SIG-M5 treated with dmso at 0.1 percent for 504 hours (cell line): ENCODE data around the gene MFSD2A.
"Not testable (repeated sequence)": the region's sequence is repeated elsewhere in the genome, so short reads cannot be mapped to it uniquely, and the experiment has no call there.

Source experiments
- DNase-seq: peaks from one replicate; lab custom pipeline; 2025; ENCODE audit not compliant: unreplicated experiment; lab: John Stamatoyannopoulos, UW

The MFSD2A gene

DNA sequence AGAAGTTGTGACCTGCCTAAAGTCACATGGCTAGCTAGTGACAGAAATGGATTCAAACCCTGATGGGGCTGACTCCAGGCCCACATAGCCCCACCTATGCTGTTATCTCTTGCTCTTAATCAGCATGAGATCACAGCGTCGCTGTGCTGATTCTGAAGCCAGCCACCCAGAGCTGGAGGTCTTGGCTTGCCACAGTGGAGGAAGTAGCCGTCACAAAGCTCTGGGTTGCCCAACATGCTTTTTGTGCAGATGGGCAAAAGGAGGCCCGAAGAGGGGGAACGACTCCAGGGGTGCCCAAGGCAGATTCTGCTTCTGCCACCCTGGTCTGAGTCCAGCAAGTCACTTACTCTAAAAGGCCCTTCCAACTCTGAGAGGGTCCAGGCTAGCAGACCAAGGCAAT, 14.7 kb upstream of the MFSD2A start:
- peak; percentile 84 for DNase-seq

DNA sequence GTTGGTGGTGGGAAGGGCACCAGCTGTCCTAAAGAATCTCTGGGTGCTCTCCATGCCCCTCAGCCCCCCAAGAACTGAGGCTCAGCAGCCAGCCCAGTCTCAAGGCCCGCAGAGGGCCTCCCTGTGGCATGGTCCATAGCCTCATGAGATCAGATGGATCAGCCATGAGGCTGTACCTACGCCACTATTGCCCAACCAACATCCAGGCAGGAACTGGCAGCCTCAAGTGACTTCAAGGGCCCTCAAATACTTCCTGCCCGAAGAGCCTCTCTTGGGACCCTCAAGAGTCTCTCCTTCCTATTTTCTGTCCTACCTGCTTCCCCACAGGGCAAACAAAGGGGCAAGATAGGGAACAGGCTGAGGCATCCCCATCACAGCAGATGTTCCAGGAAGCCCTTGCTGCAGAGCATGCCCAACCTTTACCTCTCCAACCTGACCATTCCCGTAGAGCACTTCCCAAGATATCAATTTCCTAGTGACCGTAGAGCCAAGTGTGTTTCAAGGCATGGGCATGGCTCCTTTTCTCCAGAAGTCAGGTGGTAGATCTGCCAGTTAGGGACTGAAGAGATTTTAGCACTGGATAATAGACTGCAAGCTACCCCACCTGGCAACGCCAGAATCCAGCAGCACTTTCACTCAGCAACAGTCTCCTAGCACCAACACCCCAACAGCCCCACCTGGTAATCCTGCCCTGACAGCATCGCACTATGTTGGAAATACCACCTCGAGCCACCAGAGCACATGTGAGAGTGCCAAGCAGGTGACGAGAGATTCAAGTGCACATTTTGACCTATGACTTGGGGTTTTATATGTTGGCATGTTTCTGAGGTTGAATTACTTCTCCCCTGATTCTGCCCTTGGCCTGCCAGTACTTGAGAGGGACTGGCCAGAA, 13.7 kb upstream of the MFSD2A start:
- DNase-seq: no peak

DNA sequence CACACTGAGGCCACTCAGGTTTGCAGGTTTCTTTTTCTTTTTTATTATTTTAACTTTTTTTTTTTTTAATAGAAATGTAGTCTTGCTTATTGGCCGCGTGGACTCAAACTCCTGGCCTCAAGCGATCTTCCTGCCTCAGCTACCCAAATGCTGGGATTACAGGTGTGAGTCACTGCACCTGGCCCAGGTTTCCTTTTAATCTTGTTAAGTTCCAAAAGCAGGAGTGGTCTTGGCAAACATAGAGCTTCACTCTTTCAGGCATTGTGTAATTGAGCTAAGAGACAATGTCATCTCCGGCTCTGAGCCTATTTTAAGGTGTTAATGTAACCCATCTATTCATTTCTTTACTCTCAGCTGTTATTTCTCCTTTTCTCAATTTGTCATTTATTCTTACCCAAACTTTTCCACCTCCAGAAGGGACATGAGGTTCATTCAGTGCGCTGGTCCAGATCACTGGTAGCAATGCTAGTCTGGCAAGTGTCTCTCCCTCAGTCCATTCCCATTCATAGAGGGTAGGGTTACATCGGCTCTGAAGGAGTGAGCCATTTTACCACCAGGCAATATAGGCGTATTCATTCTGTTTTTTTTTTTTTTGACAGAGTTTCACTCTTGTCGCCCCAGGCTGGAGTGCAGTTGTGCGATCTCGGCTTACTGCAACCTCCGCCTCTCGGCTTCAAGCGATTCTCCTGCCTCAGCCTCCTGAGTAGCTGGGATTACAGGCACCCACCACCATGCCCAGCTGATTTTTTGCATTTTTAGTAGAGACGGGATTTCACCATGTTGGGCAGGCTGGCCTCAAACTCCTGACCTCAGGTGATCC, 11.3 kb upstream of the MFSD2A start:
- DNase-seq: peak; percentile 47

GRCh38 chr1:39944410-39945112, 10.4 kb upstream of the MFSD2A start:
- DNase-seq: no peak

- DNase-seq: no peak
Observed at GRCh38 chr1:39946216-39946615, 8.7 kb upstream of the MFSD2A start.

DNA sequence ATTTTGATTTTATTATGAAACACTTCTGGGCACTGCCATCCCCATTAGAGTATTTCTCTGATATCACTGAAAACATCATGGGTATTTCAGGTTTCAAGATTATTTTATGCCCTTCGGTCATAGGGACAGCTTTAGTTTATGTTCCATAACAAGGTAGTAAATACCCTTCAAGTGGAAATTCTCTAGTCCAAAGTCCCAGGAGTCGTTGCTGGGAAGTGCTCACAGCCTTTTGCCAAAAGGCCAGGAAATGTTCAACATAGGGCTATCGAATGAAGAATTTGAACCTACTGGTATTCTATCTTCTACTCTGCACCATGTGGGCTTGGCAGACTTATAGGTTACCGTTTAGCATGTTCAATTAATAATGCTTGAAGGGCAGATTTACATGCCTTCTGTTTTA, 7.7 kb upstream of the MFSD2A start:
- no peak for DNase-seq

DNA sequence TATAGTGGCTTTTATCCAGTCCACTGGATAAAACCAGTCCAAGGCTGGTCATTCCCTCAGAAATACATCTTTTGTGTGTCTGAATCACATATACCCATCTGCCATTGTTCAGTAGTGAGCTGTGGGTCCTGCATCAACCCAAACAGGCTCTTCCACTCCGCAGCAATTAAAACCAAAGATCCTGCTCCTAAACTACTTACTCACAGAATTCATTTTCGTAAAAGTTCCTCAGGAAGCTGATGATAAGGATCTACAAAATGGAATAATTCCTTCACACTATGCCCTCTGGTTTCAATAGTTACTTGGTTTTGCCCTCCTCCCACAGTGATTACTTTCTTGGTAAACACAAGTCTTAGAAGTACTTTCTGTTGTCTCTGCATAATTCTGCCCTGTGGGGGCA, 5.1 kb upstream of the MFSD2A start:
- no peak for DNase-seq

GRCh38 chr1:39951926-39952325, 3.0 kb upstream of the MFSD2A start:
- no peak for DNase-seq

- no peak for DNase-seq
Observed at GRCh38 chr1:39952359-39953110, 2.4 kb upstream of the MFSD2A start.

GRCh38 chr1:39954324-39954869, 548 bp upstream of the MFSD2A start:
- DNase-seq: peak; percentile 95

- DNase-seq: peak; percentile 38
Observed at GRCh38 chr1:39955547-39956539, 898 bp downstream of the MFSD2A start.

GRCh38 chr1:39957299-39958015, 2.5 kb downstream of the MFSD2A start:
- no peak for DNase-seq

- no peak for DNase-seq
Observed at GRCh38 chr1:39958403-39959200, 3.7 kb downstream of the MFSD2A start.

DNA sequence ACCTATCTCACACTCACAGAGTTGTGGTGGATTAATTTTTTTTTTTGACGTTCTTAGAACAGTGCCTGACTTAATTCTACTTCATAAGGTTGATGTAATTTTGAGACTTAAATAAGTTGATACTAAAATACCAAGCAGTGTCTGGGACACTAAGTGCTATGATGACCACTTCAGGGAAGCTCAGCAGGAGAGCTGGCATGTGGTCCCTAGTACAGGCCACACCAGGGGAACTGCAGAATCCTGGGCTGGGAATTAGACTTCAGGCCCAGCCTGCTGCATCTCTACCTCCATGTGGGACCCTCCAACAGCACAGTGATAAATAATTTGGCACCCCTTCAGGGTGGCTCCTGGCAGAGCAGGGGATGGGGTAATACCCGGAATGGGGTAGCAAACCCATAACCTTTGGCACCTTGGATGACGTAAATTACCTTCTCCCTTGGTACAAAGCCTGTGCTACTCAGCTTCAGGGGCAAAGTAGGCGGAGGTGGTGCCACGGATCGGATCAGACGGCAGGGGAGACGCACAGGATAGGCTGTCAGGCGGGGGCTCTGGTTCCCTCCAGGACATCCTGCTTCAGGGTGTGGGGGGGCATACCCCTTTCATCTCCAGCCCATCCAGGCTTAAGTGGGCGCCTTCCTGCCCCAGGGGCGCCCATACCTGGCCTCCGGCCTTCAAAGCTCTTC, 4.8 kb downstream of the MFSD2A start:
- DNase-seq: no peak

DNA sequence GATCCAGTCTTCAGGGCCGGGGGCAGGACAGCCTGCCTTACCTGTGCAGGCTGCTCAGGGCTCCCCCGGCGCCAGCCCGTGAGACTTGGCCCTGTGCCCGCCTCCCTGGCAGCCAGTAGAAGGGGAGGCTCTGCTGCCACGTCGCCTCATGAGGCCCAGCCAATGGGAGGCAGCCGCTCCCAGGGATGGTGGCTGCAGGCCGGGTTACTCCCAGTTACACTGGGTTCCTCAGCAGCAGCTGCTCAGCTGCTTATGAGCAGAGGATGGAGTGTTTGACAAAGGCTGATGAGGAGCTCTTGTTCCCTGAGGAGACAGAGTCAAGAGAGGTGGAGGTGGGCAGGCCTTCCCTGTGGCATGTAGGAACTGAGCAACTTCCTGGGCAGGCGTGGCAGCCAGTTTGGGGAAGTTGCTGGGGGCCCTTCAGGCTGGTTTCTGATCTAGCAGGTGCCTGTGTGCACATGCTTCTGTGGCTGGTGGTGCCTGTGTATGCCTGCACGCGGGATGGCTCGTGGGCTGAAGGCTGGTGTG, 5.5 kb downstream of the MFSD2A start:
- peak; percentile 84 for DNase-seq

DNA sequence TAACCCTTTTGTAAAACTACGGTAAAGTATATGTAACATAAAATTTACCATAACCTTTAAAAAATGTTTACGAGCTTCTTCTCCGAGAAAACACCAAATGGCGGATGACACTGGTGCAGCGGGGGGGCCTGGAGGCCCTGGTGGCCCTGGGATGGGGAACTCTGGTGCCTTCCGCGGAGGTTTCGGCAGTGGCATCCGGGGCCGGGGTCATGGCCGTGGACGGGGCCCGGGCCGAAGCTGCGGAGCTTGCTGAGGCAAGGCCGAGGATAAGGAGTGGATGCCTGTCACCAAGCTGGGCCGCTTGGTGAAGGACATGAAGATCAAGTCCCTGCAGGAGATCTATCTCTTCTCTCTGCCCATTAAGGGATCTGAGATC, 7.5 kb downstream of the MFSD2A start:
- no peak for DNase-seq

GRCh38 chr1:39962964-39963363, 8.0 kb downstream of the MFSD2A start:
- not testable (repeated sequence) for DNase-seq
